ENCODE measurements around the gene LRRC74A. TPM values are rescaled to one million over a fixed set of nuclear protein-coding genes. Genes with fewer than 3 reads are reported as not detected.
A peak's percentile ranks its signal among the peaks of the same experiment; 100 is the strongest.

LRRC74A gene
- total RNA-seq, 1 donor from 2014 or later, result not detected

DNA sequence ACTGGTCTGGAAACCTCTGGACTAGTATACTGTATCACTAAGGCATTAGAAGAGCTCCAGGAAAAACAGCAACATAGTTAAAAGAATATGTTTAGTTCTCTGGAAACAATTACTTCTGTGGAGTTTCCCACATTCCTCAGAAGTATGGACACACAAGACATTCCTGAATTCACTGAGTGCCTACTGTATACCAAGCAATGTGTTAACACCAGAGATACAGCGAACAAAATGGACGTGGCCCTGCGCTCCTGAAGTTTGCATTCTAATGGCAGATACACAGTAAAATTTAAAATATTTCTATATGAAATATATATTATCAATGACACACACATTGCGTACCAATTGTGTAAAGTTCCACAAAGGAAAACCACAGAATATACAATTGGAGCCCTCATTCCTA, 14.6 kb upstream of the LRRC74A start:
- TF ChIP-seq, protein P1, sequence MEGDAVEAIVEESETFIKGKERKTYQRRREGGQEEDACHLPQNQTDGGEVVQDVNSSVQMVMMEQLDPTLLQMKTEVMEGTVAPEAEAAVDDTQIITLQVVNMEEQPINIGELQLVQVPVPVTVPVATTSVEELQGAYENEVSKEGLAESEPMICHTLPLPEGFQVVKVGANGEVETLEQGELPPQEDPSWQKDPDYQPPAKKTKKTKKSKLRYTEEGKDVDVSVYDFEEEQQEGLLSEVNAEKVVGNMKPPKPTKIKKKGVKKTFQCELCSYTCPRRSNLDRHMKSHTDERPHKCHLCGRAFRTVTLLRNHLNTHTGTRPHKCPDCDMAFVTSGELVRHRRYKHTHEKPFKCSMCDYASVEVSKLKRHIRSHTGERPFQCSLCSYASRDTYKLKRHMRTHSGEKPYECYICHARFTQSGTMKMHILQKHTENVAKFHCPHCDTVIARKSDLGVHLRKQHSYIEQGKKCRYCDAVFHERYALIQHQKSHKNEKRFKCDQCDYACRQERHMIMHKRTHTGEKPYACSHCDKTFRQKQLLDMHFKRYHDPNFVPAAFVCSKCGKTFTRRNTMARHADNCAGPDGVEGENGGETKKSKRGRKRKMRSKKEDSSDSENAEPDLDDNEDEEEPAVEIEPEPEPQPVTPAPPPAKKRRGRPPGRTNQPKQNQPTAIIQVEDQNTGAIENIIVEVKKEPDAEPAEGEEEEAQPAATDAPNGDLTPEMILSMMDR (IDR thresholded peaks at IDR 0.05; ENCODE audit: insufficient read depth, low read length, poor library complexity, severe bottlenecking), result no peak
- no peaks in the 10 kb centered on the region for H3K36me3 ChIP-seq (ENCODE audit: control insufficient read depth, insufficient read depth, low read length)
- no peak for DNase-seq (ENCODE audit: low read depth)
- H3K27me3 ChIP-seq (ENCODE audit: control insufficient read depth, insufficient read depth, low read length), result no peaks in the 10 kb centered on the region
- peak overlapping the region; percentile 69 for H3K4me3 ChIP-seq (ENCODE audit: low read depth, low read length)

DNA sequence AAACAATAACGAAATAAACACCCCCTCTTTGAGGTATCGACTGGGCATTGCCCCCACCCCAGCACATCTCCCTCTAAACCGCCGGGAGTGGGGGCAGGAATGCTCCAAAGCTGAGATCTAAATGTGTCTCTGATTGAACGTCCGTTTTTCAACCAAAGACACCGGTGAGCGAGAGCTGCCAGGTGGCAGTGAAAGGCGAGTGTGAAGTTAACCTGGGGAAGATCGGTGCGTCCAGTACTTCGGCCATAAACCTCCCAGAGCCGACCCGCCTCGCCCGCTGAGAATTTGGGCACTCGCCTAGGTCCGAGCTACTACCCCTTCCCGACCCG, 14.2 kb upstream of the LRRC74A start:
- TF ChIP-seq, protein P1 (IDR thresholded peaks at IDR 0.05; ENCODE audit: insufficient read depth, low read length, poor library complexity, severe bottlenecking), result no peak
- Histone ChIP-seq H3K36me3 (ENCODE audit: control insufficient read depth, insufficient read depth, low read length) (no peaks in the 10 kb centered on the region), H3K4me3 (ENCODE audit: low read depth, low read length) (peak overlapping the region; percentile 69), H3K27me3 (ENCODE audit: control insufficient read depth, insufficient read depth, low read length) (no peaks in the 10 kb centered on the region)
- no peak for DNase-seq (ENCODE audit: low read depth)

DNA sequence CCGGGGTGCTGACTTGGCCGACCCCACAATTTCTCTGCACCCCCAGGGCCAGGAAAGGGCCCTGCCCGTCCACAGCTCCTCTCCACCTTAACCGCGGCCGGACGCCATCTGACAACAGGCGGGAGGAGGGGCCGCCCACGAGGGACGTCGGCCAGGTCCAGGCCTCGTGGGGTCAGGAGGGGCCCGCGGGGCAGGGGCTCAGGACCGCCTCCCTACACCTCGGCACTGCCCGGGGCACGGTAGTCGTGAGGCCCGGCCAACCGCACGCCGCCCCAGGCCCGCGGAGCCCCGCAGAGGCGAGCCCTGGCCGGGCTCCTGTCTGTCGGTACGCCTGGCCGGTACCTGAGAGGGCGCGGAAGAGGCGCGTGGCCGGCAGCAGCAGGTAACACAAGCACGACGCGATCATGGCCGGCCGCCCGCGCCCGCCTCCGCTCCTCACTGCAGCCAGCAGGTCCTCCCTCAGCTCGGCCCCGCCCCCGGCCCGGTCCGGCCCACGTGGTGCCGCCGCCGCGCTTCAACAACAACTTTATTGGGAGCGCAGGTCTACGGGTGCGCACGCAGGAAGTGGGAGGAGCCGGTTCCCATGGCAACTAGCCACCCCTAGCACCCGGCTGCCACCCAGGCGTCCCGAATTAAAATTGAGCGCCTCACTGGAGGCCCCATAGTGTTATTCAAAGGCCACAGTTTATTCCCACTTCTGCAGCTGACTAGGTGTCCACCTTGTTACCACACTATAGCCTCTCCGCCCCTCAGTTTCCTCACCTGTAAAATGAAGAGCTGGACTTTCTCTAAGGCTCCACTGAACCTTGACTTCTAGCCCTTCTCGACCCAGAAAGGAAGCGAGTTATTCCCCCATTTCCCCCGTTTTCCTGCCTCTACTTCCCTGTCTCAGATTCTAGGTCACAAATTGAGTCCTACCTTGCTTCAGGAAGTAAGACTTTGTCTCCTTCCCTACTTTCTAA, 13.5 kb upstream of the LRRC74A start, which contains the start of gene ANGEL1:
Gene ANGEL1, minus strand, starts transcription at position 461 of the 962 bp plus-strand sequence. Its CDS starts 55 bp downstream, at position 406.
- Histone ChIP-seq H3K4me3 (ENCODE audit: low read depth, low read length) (peak within 1 kb of the TSS; percentile 69), H3K36me3 (ENCODE audit: control insufficient read depth, insufficient read depth, low read length) (no peaks in the 10 kb centered on the region), H3K27me3 (ENCODE audit: control insufficient read depth, insufficient read depth, low read length) (no peaks in the 10 kb centered on the region)
- peak; percentile 45 for DNase-seq (ENCODE audit: low read depth)
- TF ChIP-seq, protein P1 (IDR thresholded peaks at IDR 0.05; ENCODE audit: insufficient read depth, low read length, poor library complexity, severe bottlenecking), result no peak

DNA sequence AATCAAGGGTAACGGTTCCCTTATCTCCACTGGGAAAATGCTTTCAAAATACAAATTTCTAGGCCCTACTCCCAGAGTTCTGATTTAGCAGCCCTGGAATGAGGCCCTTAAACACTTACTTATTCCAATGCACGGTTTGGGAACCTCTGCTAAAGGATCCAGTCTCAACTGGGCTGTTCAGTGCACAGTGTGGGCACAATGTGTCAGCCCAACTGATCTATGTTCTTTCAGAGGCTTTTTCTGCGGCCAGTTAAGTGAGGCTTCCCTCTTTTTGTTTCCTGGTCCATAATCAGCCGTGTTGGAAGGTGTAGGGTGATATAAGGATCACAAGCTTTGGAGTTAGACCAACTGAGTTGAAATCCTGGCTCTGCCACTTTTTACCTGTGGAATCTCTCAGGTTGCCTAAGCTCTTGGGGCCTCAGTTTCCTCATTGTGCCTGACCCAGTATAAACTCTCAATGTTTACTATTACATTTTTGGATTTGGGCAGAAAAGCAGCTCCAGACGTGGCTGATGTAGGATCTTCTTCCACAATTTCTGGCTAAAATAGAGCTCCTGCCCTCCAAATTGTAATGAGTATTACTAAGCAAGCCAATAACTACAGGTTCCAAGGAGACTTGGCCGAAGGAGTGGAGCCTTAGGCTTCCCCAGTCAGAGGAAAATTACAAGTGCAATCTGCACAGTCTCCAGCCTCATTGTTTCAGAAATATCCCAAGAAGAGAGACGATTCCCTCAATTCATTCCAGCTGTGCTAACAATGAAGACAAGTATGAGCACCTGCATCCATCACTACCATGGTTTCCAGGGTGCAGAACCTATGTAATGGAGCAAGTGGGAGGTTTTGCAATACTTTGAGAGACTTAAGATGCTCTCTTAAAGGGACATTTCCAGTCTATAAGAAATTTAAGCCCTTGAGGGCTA, 11.2 kb upstream of the LRRC74A start:
- TF ChIP-seq, protein P1 (IDR thresholded peaks at IDR 0.05; ENCODE audit: insufficient read depth, low read length, poor library complexity, severe bottlenecking), result no peak
- H3K27me3 ChIP-seq (ENCODE audit: control insufficient read depth, insufficient read depth, low read length), result no peaks in the 10 kb centered on the region
- DNase-seq (ENCODE audit: low read depth), result no peak
- H3K36me3 ChIP-seq (ENCODE audit: control insufficient read depth, insufficient read depth, low read length), result no peaks in the 10 kb centered on the region
- H3K4me3 ChIP-seq (ENCODE audit: low read depth, low read length), result no peak overlapping the region

DNA sequence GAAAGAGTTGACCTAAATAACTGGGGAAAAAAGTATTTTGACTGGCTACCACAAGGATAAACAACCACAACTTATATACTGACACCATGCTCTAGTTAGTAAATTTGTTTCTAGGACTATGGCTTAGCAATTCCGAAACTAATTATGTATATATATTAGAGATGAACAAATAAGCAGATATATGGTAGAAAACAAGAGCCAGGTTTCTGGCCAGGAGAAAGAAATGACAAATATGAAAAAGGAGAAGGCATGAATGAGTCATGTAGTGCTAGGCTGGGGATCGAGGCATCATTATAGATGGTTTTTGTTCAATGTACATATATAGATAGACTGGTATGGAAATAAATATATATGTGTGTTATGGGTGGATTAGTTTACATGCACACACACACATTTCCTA, 5.5 kb upstream of the LRRC74A start:
- TF ChIP-seq, protein P1 (IDR thresholded peaks at IDR 0.05; ENCODE audit: insufficient read depth, low read length, poor library complexity, severe bottlenecking), result no peak
- DNase-seq (ENCODE audit: low read depth), result no peak

More for the DNA sequence above, 5.5 kb upstream of the LRRC74A start:
- Histone ChIP-seq H3K4me3 (ENCODE audit: low read depth, low read length) (no peak overlapping the region), H3K27me3 (ENCODE audit: control insufficient read depth, insufficient read depth, low read length) (no peaks in the 10 kb centered on the region), H3K36me3 (ENCODE audit: control insufficient read depth, insufficient read depth, low read length) (no peaks in the 10 kb centered on the region)
